Parathyroid adenoma (tissue), 2 donors: ENCODE data around the gene HOXA3.

Experiments
- H2AFZ ChIP-seq: fragments of 300-600 bp; sonication (generic); one replicate; pipeline ENCODE4 v1.7.0; 2017; ENCODE audit warnings: antibody characterized with exemption, mild to moderate bottlenecking
- H3K27ac ChIP-seq: fragments of 300-600 bp; sonication (generic); one replicate; pipeline ENCODE4 v1.7.0; 2017
- H3K27me3 ChIP-seq: fragments of 300-600 bp; sonication (generic); one replicate; pipeline ENCODE4 v1.7.0; 2017; ENCODE audit warnings: low read length; ENCODE audit not compliant: control insufficient read depth, insufficient read depth
- H3K36me3 ChIP-seq: fragments of 300-600 bp; sonication (generic); one replicate; pipeline ENCODE4 v1.7.0; 2017; ENCODE audit warnings: low read length; ENCODE audit not compliant: control insufficient read depth, insufficient read depth
- H3K4me1 ChIP-seq: fragments of 300-600 bp; sonication (generic); one replicate; pipeline ENCODE4 v1.7.0; 2017; ENCODE audit warnings: control low read depth
- H3K4me2 ChIP-seq: fragments of 300-600 bp; sonication (generic); one replicate; pipeline ENCODE4 v1.7.0; 2017; ENCODE audit warnings: low read length
- H3K4me3 ChIP-seq: fragments of 300-600 bp; sonication (generic); one replicate; pipeline ENCODE4 v1.7.0; 2017; ENCODE audit warnings: low read depth, low read length
- H3K79me2 ChIP-seq: fragments of 300-600 bp; sonication (generic); one replicate; pipeline ENCODE4 v1.7.0; 2017; ENCODE audit warnings: control low read depth
- H3K9ac ChIP-seq: fragments of 300-600 bp; sonication (generic); one replicate; pipeline ENCODE4 v1.7.0; 2017; ENCODE audit warnings: mild to moderate bottlenecking
- H3K9me3 ChIP-seq: fragments of 300-600 bp; sonication (generic); one replicate; pipeline ENCODE4 v1.7.0; 2017; ENCODE audit warnings: low read length; ENCODE audit not compliant: control insufficient read depth
- TF ChIP-seq, protein P1 (sequence below): fragments of 300-600 bp; sonication (generic); IDR thresholded peaks from one replicate; pipeline ENCODE4 v1.7.0; 2017; ENCODE audit warnings: antibody characterized with exemption, mild to moderate bottlenecking
- donor health status: primary hyperparathyroidism.

Gene HOXA3

DNA sequence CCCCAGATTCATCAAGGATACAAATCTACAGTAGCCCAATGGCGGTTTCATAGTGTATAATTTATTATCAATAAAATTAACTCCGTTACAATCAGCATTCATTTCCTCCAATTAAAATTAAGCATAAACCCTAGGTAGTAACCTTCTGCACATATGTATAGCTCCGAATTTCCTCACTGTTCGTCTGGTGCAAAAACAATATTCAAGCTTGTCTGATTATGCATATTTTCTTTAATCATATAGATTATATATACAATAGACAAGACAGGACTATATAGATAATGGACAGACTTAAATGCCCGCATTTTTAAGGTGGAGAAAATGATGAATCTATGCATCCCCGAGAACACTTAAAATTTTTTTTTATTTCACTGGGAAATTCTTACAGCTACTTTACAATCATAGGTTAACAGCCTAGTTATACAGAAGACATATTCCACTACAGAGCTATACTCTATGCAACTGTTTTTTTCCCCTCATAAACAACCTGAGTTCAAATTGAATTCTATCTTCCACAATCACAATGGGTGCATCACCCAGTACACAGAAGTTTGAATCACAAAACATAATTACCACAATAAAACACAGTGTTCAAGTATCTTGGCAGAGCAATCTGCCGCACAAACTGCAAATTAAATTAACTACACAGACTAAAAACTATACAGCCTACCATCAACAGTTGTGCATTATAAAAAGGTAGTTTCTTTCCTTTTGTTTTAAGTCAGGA lies 10.3 kb upstream of the HOXA3 start:
- no peaks in the 10 kb centered on the region for H3K9me3 ChIP-seq
- no peaks in the 10 kb centered on the region for H3K79me2 ChIP-seq
- H3K36me3 ChIP-seq = no peaks in the 10 kb centered on the region
- TF ChIP-seq, protein P1, sequence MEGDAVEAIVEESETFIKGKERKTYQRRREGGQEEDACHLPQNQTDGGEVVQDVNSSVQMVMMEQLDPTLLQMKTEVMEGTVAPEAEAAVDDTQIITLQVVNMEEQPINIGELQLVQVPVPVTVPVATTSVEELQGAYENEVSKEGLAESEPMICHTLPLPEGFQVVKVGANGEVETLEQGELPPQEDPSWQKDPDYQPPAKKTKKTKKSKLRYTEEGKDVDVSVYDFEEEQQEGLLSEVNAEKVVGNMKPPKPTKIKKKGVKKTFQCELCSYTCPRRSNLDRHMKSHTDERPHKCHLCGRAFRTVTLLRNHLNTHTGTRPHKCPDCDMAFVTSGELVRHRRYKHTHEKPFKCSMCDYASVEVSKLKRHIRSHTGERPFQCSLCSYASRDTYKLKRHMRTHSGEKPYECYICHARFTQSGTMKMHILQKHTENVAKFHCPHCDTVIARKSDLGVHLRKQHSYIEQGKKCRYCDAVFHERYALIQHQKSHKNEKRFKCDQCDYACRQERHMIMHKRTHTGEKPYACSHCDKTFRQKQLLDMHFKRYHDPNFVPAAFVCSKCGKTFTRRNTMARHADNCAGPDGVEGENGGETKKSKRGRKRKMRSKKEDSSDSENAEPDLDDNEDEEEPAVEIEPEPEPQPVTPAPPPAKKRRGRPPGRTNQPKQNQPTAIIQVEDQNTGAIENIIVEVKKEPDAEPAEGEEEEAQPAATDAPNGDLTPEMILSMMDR = no peak
- H3K27me3 ChIP-seq = peaks cover 38% of the 10 kb centered on the region
- no peaks in the 10 kb centered on the region for H3K4me1 ChIP-seq
- no peak overlapping the region for H2AFZ ChIP-seq
- no peak overlapping the region for H3K9ac ChIP-seq
- no peak overlapping the region for H3K4me2 ChIP-seq
- H3K27ac ChIP-seq = no peak overlapping the region
- no peak overlapping the region for H3K4me3 ChIP-seq

DNA sequence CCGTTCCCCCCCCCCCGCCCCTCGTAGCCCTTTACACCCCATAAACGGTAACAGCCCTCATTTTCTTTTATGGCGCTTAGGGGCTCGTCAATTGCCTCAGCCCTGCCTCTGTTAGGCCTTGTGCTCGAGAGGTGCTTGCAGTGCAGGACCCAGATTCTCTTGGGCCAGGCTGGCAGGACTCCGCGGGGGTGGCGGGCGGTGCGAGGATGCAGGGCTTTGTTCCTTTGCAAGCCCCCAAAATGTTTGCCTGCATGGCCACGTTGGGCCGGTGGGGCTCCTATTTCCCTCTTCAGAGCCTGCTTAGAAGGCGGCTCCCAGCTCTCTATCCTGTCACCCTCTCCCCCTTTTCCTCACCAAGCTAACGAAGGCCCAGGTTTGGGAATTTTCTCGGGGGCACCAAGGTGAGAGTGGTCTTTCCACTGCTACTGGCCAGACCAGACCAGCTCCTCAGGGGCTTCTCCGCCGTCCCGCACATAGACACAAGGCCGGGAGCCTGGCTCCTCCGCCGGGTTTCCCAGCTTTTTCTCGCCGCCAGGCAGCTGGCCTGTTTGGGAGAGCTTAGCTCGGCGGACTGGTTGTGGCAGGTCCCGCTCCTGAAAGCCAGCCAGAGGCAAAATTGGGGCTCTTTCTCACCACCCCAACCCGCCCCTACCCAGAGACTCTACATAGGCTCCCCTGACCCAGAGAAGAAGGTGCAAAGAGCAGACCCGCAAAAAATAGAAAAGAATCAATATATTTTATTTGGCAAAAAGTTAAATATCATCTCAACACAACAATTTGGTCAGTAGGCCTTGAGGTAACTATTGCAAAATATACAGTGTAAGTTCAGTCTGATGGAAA lies 9.6 kb upstream of the HOXA3 start:
- H3K4me2 ChIP-seq = no peak overlapping the region
- TF ChIP-seq, protein P1 = no peak
- no peak overlapping the region for H3K9ac ChIP-seq
- H3K9me3 ChIP-seq = no peaks in the 10 kb centered on the region
- H3K27ac ChIP-seq = no peak overlapping the region
- H3K4me1 ChIP-seq = no peaks in the 10 kb centered on the region
- no peaks in the 10 kb centered on the region for H3K79me2 ChIP-seq
- no peaks in the 10 kb centered on the region for H3K36me3 ChIP-seq
- peak overlapping the region; percentile 16 for H2AFZ ChIP-seq
- H3K27me3 ChIP-seq = peaks cover 45% of the 10 kb centered on the region
- no peak overlapping the region for H3K4me3 ChIP-seq

DNA sequence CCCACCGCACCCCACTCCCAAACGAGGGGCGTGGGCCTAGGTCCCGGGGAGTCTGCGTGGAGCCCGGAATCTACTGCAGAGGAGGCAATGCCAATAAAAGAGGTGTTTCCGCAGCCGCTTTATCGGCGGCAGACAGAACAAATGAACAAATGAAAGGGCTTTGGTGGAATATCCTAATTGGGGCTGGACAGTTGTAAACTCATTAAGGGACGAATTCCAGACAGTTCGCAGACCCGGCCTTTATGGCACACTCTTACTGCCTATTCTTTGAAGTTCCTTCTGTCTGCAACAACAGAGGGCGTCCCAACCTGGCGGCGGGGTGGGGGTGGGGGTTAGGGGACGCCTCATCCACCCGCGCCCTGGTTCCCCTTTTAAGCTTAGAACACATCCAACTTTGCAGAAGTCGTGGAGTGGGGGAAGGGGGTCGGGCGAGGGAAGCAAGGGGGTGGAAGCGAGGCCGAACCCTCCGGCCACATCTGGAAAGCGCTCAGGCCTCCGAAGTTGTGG lies 8.9 kb upstream of the HOXA3 start:
- Histone ChIP-seq H3K79me2 (no peaks in the 10 kb centered on the region), H3K36me3 (no peaks in the 10 kb centered on the region), H3K4me3 (peak overlapping the region; percentile 61), H3K9me3 (no peaks in the 10 kb centered on the region), H3K4me2 (peak overlapping the region; percentile 87), H2AFZ (peak overlapping the region; percentile 100), H3K27ac (no peak overlapping the region), H3K4me1 (no peaks in the 10 kb centered on the region), H3K9ac (no peak overlapping the region), H3K27me3 (peaks cover 45% of the 10 kb centered on the region)
- TF ChIP-seq, protein P1 = no peak

DNA sequence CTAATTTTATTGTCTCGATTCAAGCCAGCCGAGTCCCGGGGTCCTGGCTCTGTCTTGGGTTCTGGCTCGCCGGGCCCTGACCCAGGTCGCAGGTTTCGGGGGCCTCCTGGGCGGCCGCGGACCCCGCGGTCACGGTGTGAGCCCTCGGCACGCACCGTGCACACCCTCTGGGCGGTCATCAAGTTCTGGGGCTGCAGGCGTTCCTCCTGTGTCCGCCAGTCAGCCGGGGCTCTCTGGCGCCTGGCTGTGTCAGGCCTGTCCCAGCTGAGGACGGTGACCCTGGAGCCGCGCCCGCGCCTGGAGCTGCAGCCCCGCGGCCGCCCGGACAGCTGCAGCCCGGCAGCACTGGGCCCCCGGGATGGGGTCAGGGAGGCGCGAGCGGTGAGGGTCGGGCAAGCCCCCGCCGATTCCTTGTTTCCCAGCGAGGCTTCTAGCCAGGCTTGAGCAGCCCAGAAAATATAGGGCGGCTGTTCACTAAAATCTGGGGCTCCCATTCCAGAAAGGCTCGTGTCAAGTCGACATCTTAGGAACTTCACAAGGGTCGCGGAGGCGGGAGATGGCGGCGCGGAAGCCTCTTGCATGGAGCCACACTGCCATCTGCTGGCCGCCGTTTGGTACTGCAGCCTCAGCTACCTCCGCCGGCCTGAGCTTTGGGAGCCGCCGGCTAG lies 8.3 kb upstream of the HOXA3 start:
- H3K27me3 ChIP-seq = peaks cover 43% of the 10 kb centered on the region
- H2AFZ ChIP-seq = peak overlapping the region; percentile 100
- no peak overlapping the region for H3K9ac ChIP-seq
- no peaks in the 10 kb centered on the region for H3K4me1 ChIP-seq
- H3K36me3 ChIP-seq = no peaks in the 10 kb centered on the region
- no peaks in the 10 kb centered on the region for H3K9me3 ChIP-seq
- H3K27ac ChIP-seq = no peak overlapping the region
- H3K4me2 ChIP-seq = peak overlapping the region; percentile 87
- peak overlapping the region; percentile 61 for H3K4me3 ChIP-seq
- TF ChIP-seq, protein P1 = peak; percentile 100
- H3K79me2 ChIP-seq = no peaks in the 10 kb centered on the region
